ENCODE data around the gene TESK2. TPM values are rescaled to one million over a fixed set of nuclear protein-coding genes. Genes with fewer than 3 reads are reported as not detected.

The TESK2 gene
- total RNA-seq, 2 experiments from 2014 or later: 4.8 to 6.7 TPM

DNA sequence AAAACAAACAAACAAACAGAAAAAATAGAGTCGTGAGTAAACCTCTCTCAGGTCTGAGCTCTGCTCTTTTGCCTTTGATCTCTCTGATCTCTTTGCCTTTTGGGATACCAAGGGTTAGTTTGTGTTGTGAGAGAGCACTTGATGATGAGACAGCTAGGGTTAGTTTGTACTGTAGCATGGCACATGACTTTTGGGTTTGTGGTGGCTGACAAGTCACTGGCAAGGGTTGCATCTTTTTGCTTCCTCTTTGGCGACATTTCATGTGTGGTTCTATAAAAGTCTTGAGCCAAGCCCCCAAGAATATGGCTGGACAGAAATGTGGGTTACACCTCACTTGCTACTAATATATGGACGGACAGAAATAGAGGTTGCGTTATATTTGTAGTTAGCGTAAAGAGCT, 60.5 kb downstream of the TESK2 start:
- Mint-ChIP-seq H3K4me1 (ENCODE audit: low read depth) (no peaks in the 10 kb centered on the region), H3K4me3 (no peak overlapping the region), H3K9me3 (no peaks in the 10 kb centered on the region), H3K27ac (no peak overlapping the region), H3K36me3 (ENCODE audit: low read depth) (no peaks in the 10 kb centered on the region), H3K27me3 (ENCODE audit: low read depth) (no peaks in the 10 kb centered on the region)
- intact Hi-C loops (cut with micrococcal nuclease): no loop called here
- CTCF ChIA-PET: no interaction called here
- no peak for DNase-seq

DNA sequence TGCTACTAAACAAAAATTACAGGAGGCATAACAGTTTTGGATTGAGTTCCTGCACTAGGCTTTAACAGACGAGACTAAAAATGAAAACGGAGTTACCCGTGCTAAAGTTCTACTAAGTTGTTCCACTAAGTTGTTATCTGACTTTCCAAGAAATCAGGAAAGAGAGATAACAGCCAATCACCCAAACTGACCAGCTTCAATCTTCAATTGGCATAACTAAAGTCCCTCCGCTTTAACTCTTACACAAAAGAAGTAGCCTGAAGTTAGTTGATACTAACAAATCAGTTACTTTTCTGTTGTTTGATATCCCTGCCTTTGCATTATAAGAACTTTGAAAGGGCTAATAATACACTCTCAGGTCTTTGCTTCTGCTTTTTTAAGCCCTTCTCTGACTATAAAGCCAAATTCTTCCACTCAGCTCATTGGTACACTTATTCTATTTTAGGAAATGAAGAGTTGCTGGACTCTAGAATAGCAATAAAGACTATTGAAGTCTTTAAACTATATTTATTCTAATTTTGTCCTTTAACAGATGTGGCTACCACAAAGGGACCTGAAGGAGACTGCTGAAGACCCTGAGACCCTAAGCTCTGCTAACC, 61.3 kb downstream of the TESK2 start:
- H3K9me3 Mint-ChIP-seq: no peaks in the 10 kb centered on the region
- intact Hi-C loops (cut with micrococcal nuclease): no loop called here
- DNase-seq: no peak
- H3K4me3 Mint-ChIP-seq: no peak overlapping the region
- H3K27me3 Mint-ChIP-seq (ENCODE audit: low read depth): no peaks in the 10 kb centered on the region
- no peak overlapping the region for H3K27ac Mint-ChIP-seq
- CTCF ChIA-PET: no interaction called here
- H3K36me3 Mint-ChIP-seq (ENCODE audit: low read depth): no peaks in the 10 kb centered on the region
- H3K4me1 Mint-ChIP-seq (ENCODE audit: low read depth): no peaks in the 10 kb centered on the region

DNA sequence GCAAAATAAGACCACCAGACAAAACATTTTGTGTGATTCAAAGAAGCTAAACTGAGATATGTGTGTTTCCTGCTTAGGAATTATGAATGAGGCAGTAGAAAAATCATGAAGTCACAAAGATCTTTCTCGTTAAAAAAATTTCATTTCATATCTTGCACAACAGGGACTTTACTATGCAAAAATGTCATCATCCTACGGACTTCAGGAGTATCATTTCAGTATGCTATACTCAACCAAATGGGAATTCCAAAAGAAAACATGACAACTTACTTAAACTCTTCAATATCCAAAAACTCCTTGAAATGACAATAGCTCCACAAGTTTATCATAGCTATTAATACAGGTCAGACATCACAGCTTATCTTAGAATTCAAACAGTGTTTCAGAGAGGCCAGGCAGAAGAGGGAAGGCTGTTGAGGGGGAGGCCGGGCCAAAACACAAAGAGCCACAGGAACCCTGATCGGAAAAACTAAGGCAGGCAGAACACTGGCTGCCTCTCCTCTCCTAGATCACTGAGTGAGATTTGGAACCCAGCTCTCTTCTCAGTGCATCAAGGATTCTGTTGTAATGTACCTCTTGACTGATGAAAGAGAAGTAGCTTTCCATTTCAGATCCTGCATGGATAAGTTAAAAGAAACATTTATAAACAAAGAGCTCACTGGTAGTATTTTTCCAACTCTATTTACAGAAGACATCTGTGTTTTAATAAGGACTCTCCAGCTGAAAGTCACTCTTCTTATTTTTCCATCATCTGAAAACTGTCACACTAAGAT, 66.9 kb downstream of the TESK2 start:
- CTCF ChIA-PET: interaction anchor here (0.6 to 2.9 kb wide), 10 partner anchors 11 to 798 kb away, joined by 3 to 13 read pairs (median 3); no protein-coding TSS in a partner anchor
- DNase-seq: no peak

DNA sequence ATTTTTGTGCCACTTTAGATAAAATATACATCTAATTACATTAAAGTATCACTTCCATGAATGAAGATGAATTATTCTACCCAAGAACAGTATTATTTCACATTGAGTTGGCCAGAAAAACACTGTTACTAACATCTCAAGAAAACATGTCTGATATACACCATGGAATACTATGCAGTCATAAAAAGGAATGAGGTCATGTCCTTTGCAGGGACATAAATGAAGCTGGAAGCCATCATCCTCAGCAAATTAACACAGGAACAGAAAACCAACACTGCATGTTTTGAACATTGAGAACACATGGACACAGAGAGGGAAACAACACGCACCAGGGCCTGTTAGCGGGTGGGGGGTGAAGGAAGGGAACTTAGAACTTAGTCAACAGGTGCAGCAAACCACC, 69.0 kb downstream of the TESK2 start:
- Mint-ChIP-seq H3K9me3 (peaks cover 3% of the 10 kb centered on the region), H3K4me3 (no peak overlapping the region), H3K4me1 (ENCODE audit: low read depth) (no peaks in the 10 kb centered on the region), H3K27ac (no peak overlapping the region), H3K27me3 (ENCODE audit: low read depth) (no peaks in the 10 kb centered on the region), H3K36me3 (ENCODE audit: low read depth) (peaks cover 3% of the 10 kb centered on the region)
- DNase-seq: no peak
- intact Hi-C loops (cut with micrococcal nuclease): no loop called here
- CTCF ChIA-PET: interaction anchor here (1.2 kb wide), 1 partner anchor 71 kb away, joined by 3 read pairs; no protein-coding TSS in a partner anchor

More for the DNA sequence above, 66.9 kb downstream of the TESK2 start:
- Mint-ChIP-seq H3K27me3 (ENCODE audit: low read depth) (no peaks in the 10 kb centered on the region), H3K27ac (no peak overlapping the region), H3K4me1 (ENCODE audit: low read depth) (no peaks in the 10 kb centered on the region), H3K9me3 (peaks cover 3% of the 10 kb centered on the region), H3K4me3 (no peak overlapping the region), H3K36me3 (ENCODE audit: low read depth) (peaks cover 3% of the 10 kb centered on the region)
- intact Hi-C loops (cut with micrococcal nuclease): no loop called here

DNA sequence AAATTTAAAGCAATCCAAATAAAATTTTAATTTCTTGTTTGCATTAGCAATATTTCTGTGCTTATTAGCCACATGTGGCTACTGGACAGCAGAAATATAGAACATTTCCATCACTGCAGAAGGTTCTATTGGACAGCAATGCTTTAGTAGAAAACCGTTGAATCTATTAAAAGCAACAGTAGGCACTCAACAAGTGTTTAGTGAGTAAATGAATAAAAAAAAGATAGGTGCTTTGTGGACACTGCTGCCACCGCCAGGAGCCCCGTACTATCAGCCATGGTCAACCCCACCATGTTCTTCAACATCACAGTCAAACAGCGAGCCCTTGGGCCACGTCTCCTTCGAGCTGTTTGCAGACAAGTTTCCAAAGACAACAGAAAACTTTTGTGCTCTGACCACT, 76.2 kb downstream of the TESK2 start:
- Mint-ChIP-seq H3K36me3 (ENCODE audit: low read depth) (no peaks in the 10 kb centered on the region), H3K9me3 (no peaks in the 10 kb centered on the region), H3K4me1 (ENCODE audit: low read depth) (no peaks in the 10 kb centered on the region), H3K27me3 (ENCODE audit: low read depth) (no peaks in the 10 kb centered on the region), H3K4me3 (no peak overlapping the region), H3K27ac (no peak overlapping the region)
- CTCF ChIA-PET: no interaction called here
- no peak for DNase-seq
- intact Hi-C loops (cut with micrococcal nuclease): no loop called here

DNA sequence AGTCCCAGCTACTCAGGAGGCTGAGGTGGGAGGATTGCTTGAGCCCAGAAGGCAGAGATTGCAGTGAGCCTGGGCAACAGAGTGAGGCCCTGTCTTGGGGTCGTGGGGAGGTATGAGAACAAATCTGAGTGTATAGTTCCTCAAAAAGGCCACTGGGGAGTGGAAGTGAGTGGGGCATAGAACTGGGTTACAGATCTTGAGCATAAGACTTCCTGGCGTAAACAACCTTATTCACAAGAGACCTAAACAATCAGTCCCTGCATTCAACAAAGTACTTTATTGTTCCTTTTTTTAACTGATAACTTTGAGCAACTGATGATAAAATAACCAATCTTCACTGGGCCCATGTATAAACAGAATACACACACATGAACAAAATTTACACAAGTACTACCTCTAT, 78.1 kb downstream of the TESK2 start:
- CTCF ChIA-PET: interaction anchor here (1.2 kb wide), 1 partner anchor 11 kb away, joined by 3 read pairs; no protein-coding TSS in a partner anchor
- no peaks in the 10 kb centered on the region for H3K36me3 Mint-ChIP-seq (ENCODE audit: low read depth)

DNA sequence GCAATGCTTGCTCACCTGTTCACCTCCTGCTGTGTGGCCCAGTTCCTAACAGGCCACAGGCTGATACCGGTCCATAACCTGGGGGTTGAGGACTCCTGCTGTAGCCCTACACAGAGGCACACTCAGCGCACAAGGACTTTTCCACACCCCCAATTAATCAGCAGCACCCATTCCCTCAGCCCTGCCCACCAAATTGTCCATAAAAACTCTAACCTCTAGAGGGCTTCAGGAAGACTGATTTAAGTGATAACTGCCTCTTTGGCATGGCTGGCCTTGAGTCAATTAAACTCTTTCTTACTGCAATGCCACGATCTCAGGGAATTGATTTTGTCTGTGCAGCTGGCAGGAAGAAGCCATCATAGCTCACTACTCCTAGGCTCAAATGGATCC, 79.5 kb downstream of the TESK2 start:
- CTCF ChIA-PET: interaction anchor here (1.0 to 1.2 kb wide), 2 partner anchors 16 to 81 kb away, joined by 3 read pairs; no protein-coding TSS in a partner anchor
- DNase-seq: no peak
- Mint-ChIP-seq H3K4me1 (ENCODE audit: low read depth) (peaks cover 7% of the 10 kb centered on the region), H3K9me3 (no peaks in the 10 kb centered on the region), H3K4me3 (no peak overlapping the region), H3K27ac (no peak overlapping the region), H3K27me3 (ENCODE audit: low read depth) (no peaks in the 10 kb centered on the region), H3K36me3 (ENCODE audit: low read depth) (no peaks in the 10 kb centered on the region)
- intact Hi-C loops (cut with micrococcal nuclease): no loop called here

More for the DNA sequence above, 78.1 kb downstream of the TESK2 start:
- H3K4me3 Mint-ChIP-seq: no peak overlapping the region
- no peaks in the 10 kb centered on the region for H3K9me3 Mint-ChIP-seq
- no peak overlapping the region for H3K27ac Mint-ChIP-seq
- intact Hi-C loops (cut with micrococcal nuclease): no loop called here
- peaks cover 7% of the 10 kb centered on the region for H3K4me1 Mint-ChIP-seq (ENCODE audit: low read depth)
- no peak for DNase-seq
- H3K27me3 Mint-ChIP-seq (ENCODE audit: low read depth): no peaks in the 10 kb centered on the region

DNA sequence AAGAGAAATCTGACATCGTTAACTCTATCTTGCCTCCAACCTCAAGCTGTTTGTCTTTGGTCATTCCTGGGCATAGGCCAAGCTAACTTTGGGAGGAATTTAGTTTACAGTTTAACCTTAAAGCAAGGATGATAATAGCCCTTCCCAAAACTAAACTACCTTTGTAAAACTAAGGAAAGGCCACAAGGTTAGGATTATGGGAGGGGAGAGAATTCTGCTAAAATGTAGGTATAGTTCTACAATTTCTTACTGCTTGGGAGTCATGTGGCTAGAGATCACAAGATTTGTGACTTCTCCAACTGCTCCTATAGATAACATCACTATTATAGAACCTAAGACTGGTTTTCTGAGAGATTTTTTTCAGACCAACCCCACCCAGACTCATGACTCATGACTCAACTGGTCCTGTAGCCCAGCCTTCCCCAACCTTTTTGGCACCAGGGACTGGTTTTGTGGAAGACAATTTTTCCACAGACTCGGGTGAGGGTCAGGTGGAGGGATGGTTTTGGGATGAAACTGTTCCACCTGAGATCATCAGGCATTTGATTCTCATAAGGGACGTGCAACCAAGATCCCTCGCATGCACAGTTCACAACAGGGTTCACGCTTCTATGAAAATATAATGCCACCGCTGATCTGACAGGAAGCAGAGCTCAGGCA, 80.0 kb downstream of the TESK2 start:
- intact Hi-C loops (cut with micrococcal nuclease): no loop called here
- CTCF ChIA-PET: interaction anchor here (1.0 kb wide), 1 partner anchor 17 kb away, joined by 3 read pairs; no protein-coding TSS in a partner anchor
- H3K4me1 Mint-ChIP-seq (ENCODE audit: low read depth): peaks cover 7% of the 10 kb centered on the region
- no peaks in the 10 kb centered on the region for H3K27me3 Mint-ChIP-seq (ENCODE audit: low read depth)
- no peaks in the 10 kb centered on the region for H3K36me3 Mint-ChIP-seq (ENCODE audit: low read depth)
- H3K9me3 Mint-ChIP-seq: no peaks in the 10 kb centered on the region
- H3K27ac Mint-ChIP-seq: no peak overlapping the region
- no peak for DNase-seq
- H3K4me3 Mint-ChIP-seq: no peak overlapping the region

DNA sequence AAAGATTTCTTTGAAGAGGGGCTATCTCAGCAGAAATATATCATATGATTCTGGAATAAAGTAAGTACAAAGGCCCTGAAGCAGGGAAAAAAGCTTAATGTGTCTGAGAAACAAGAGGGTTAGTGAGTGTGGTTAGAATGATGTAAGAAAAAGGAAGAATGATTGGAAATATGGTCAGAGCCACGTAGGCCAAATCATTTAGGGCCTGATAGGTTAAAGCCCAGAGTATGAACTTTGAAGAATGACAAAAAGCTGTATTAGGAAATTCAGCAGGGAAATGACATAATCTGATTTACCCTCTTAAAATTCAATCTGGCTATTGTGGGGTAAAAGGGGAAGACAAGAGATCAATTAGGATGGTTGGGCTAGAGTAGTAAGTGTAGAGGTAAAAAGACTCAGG, 81.7 kb downstream of the TESK2 start:
- intact Hi-C loops (cut with micrococcal nuclease): loop anchor here (5.0 kb wide), 2 partner anchors 47 to 83 kb away; partner anchors contain the start of gene TESK2
- H3K27me3 Mint-ChIP-seq (ENCODE audit: low read depth): no peaks in the 10 kb centered on the region
- H3K4me3 Mint-ChIP-seq: no peak overlapping the region
- no peaks in the 10 kb centered on the region for H3K9me3 Mint-ChIP-seq
- peak overlapping the region; percentile 4 for H3K27ac Mint-ChIP-seq
- DNase-seq: no peak
- CTCF ChIA-PET: no interaction called here
- H3K4me1 Mint-ChIP-seq (ENCODE audit: low read depth): peaks cover 7% of the 10 kb centered on the region
- H3K36me3 Mint-ChIP-seq (ENCODE audit: low read depth): no peaks in the 10 kb centered on the region

DNA sequence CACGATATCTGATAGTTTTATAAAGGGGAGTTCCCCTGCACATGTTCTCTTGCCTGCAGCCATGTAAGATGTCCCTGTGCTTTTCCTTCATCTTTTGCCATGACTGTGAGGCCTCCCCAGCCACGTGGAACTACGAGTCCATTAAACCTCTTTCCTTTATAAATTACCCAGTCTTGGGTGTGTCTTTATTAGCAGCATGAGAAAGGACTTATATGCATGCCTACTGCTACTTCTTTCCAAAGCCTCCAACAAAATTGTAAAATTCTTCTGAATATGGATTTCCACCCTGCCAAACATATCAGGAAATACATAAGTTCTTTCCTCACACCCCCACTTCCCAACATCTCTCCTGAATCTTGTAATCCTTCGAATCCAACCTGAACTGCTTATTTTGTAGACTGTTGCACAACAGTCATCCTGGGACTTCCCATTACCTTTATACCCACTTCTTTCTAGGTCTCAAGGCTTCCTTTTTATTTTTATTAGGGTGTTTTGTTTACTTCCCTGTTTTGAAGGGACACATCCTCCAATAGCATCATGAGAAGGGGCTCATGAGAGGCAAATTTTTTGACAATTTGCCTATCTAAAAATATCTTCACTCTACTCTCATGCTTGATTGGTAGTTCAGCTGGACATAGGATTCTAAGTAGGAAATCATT, 83.2 kb downstream of the TESK2 start:
- no peak for DNase-seq
- CTCF ChIA-PET: no interaction called here
- Mint-ChIP-seq H3K27me3 (ENCODE audit: low read depth) (no peaks in the 10 kb centered on the region), H3K9me3 (no peaks in the 10 kb centered on the region), H3K27ac (no peak overlapping the region), H3K36me3 (ENCODE audit: low read depth) (no peaks in the 10 kb centered on the region), H3K4me1 (ENCODE audit: low read depth) (peaks cover 7% of the 10 kb centered on the region), H3K4me3 (no peak overlapping the region)
- intact Hi-C loops (cut with micrococcal nuclease): loop anchor here (5.0 kb wide), 2 partner anchors 45 to 85 kb away; partner anchors contain the start of gene TESK2

DNA sequence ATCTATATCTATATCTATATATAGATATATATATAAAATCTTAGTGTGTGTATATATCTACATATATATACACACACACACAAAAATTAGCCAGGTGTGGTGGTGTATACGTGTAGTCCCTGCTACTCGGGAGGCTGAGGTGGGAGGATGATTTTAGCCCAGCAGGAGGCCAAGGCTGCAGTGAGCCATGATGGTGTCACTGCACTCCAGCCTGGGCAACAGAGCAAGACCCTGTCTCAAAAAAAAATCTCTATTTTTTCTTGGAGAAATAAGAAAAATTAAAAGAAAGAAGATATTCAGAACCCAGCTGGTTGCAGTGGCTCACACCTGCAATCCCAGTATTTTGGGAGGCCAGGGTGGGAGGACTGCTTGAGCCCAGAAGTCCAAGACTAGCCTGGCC, 85.3 kb downstream of the TESK2 start:
- Mint-ChIP-seq H3K4me1 (ENCODE audit: low read depth) (peaks cover 7% of the 10 kb centered on the region), H3K4me3 (no peak overlapping the region), H3K27me3 (ENCODE audit: low read depth) (no peaks in the 10 kb centered on the region), H3K27ac (no peak overlapping the region), H3K36me3 (ENCODE audit: low read depth) (no peaks in the 10 kb centered on the region), H3K9me3 (no peaks in the 10 kb centered on the region)
- intact Hi-C loops (cut with micrococcal nuclease): loop anchor here (5.0 kb wide), 2 partner anchors 43 to 87 kb away; partner anchors contain the start of gene TESK2
- CTCF ChIA-PET: no interaction called here
- DNase-seq: no peak

DNA sequence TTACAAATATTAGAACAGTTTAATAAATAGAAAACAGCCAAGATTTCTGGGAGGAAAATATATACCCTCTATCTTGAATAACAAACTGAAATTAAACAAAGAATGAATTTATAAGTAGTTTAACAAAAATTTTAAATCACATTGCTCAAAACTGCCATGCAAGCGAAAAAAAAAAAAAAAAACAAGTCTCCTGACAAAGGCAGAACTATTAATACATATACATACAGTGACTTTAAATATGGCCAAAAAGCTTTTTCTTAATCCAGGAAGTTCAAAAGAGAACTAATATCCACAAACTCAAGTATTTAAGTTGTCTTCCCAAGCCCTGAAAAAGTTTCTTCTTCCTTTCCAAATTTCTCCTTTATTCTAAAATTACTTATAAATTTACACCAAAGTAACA, 87.2 kb downstream of the TESK2 start:
- DNase-seq: no peak
- intact Hi-C loops (cut with micrococcal nuclease): no loop called here
- Mint-ChIP-seq H3K4me1 (ENCODE audit: low read depth) (no peaks in the 10 kb centered on the region), H3K4me3 (no peak overlapping the region), H3K27ac (no peak overlapping the region), H3K9me3 (no peaks in the 10 kb centered on the region), H3K27me3 (ENCODE audit: low read depth) (no peaks in the 10 kb centered on the region), H3K36me3 (ENCODE audit: low read depth) (no peaks in the 10 kb centered on the region)
- CTCF ChIA-PET: no interaction called here
